ENCODE results near the gene TSHZ2. TPM values are rescaled to one million over a fixed set of nuclear protein-coding genes. Genes with fewer than 3 reads are reported as not detected.

Gene TSHZ2
- total and polyA plus RNA-seq, 3 donors from 2014 or later: 13.0 to 41.9 (median 40.4) TPM

DNA sequence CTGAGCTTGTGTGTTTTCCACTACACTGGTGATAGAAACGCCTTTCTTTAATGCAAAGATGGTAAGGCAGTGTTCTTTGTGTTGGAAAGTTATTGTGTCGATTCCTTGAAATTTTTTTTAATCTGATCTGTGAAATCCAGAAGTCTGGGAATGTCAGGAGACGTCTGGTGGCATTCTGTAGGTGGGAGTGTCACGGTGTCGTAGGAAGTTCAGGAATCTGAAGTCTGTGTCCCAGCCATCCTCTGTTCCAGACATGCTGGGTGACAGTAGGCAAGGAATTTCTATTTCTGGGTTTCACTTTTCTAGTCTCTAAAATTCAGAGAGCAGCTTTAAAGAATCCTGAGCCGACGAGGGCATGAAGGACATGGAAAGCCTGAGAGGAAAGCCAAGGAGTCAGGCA is 397.7 kb downstream of the TSHZ2 start:
- 68 to 72% methylated on average over 7 of the region's 7 CpGs for WGBS, 2 donors

DNA sequence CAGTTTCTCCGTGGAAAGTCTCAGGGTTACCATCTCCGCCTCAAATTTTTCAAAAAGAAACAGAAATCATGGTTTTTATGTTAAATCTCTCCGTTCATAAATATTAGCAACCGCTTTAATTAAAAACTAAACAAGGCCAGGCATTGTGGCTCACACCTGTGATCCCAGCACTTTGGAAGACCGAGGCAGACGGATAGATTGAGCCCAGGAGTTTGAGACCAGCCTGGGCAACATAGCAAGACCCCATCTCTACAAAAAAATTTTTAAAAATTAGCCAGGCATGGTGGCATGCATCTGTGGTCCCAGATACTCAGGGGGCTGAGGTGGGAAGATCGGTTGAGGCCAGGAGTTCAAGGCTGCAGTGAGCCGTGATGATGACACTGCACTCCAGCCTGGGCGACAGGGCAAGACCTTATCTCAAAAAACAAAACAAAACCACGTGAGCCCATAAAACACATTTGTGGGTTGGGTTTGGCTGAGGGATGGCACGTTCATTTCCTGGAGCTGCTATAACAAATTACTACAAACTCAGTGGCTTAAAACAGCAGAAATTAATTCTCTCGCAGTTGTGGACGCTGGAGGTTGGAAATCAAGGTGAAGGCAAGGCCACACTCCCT is 398.3 kb downstream of the TSHZ2 start:
- intact Hi-C loops (cut with DNase I; ENCODE audit: low total_unique reads): no loop called here
- no peak overlapping the region for H3K4me3 ChIP-seq
- no peak overlapping the region for H3K27ac ChIP-seq
- DNase-seq: no peak
- TF ChIP-seq POLR2A (IDR thresholded peaks at IDR 0.05): no peak
- TF ChIP-seq, protein P1, sequence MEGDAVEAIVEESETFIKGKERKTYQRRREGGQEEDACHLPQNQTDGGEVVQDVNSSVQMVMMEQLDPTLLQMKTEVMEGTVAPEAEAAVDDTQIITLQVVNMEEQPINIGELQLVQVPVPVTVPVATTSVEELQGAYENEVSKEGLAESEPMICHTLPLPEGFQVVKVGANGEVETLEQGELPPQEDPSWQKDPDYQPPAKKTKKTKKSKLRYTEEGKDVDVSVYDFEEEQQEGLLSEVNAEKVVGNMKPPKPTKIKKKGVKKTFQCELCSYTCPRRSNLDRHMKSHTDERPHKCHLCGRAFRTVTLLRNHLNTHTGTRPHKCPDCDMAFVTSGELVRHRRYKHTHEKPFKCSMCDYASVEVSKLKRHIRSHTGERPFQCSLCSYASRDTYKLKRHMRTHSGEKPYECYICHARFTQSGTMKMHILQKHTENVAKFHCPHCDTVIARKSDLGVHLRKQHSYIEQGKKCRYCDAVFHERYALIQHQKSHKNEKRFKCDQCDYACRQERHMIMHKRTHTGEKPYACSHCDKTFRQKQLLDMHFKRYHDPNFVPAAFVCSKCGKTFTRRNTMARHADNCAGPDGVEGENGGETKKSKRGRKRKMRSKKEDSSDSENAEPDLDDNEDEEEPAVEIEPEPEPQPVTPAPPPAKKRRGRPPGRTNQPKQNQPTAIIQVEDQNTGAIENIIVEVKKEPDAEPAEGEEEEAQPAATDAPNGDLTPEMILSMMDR (IDR thresholded peaks at IDR 0.05): no peak
- 76 to 79% methylated on average over 13 of the region's 13 CpGs for whole genome bisulfite sequencing, 2 donors
- H3K36me3 ChIP-seq (ENCODE audit: low read depth, missing control alignments): no peaks in the 10 kb centered on the region
- no peaks in the 10 kb centered on the region for H3K9me3 ChIP-seq
- H3K27me3 ChIP-seq: no peaks in the 10 kb centered on the region
- H3K4me1 ChIP-seq: no peaks in the 10 kb centered on the region

More for the DNA sequence above, 397.7 kb downstream of the TSHZ2 start:
- no peak overlapping the region for H3K27ac ChIP-seq
- no peaks in the 10 kb centered on the region for H3K36me3 ChIP-seq (ENCODE audit: low read depth, missing control alignments)
- H3K9me3 ChIP-seq: no peaks in the 10 kb centered on the region
- TF ChIP-seq, protein P1 (IDR thresholded peaks at IDR 0.05): no peak
- TF ChIP-seq POLR2A (IDR thresholded peaks at IDR 0.05): no peak
- no peaks in the 10 kb centered on the region for H3K27me3 ChIP-seq
- H3K4me1 ChIP-seq: no peaks in the 10 kb centered on the region
- intact Hi-C loops (cut with DNase I; ENCODE audit: low total_unique reads): no loop called here
- no peak for DNase-seq
- no peak overlapping the region for H3K4me3 ChIP-seq

GRCh38 chr20:53371216-53371615 is 399.1 kb downstream of the TSHZ2 start:
- H3K27me3 ChIP-seq: no peaks in the 10 kb centered on the region
- no peak for DNase-seq
- no peak overlapping the region for H3K27ac ChIP-seq
- no peaks in the 10 kb centered on the region for H3K9me3 ChIP-seq
- 67 to 70% methylated on average over 4 of the region's 4 CpGs for WGBS, 2 donors
- H3K4me1 ChIP-seq: no peaks in the 10 kb centered on the region
- intact Hi-C loops (cut with DNase I; ENCODE audit: low total_unique reads): no loop called here
- H3K4me3 ChIP-seq: no peak overlapping the region
- TF ChIP-seq POLR2A (IDR thresholded peaks at IDR 0.05): no peak
- TF ChIP-seq, protein P1 (IDR thresholded peaks at IDR 0.05): no peak
- H3K36me3 ChIP-seq (ENCODE audit: low read depth, missing control alignments): no peaks in the 10 kb centered on the region

- no peak for DNase-seq
- Histone ChIP-seq H3K9me3 (no peaks in the 10 kb centered on the region), H3K4me1 (no peaks in the 10 kb centered on the region), H3K4me3 (no peak overlapping the region), H3K27ac (no peak overlapping the region), H3K36me3 (ENCODE audit: low read depth, missing control alignments) (no peaks in the 10 kb centered on the region), H3K27me3 (no peaks in the 10 kb centered on the region)
- no peak for TF ChIP-seq POLR2A (IDR thresholded peaks at IDR 0.05)
- TF ChIP-seq, protein P1 (IDR thresholded peaks at IDR 0.05): no peak
- WGBS, 2 donors: 72 to 88% methylated on average over 2 of the region's 2 CpGs
- intact Hi-C loops (cut with DNase I; ENCODE audit: low total_unique reads): no loop called here
Observed at GRCh38 chr20:53376021-53376420, 403.9 kb downstream of the TSHZ2 start.

Data from testis (tissue), 3 donors.